Choroid plexus epithelial cell (primary cell): Measurements from ENCODE around the gene ADD3.
"Not testable (repeated sequence)": the region's sequence is repeated elsewhere in the genome, so short reads cannot be mapped to it uniquely, and the experiment has no call there.

Source experiments
- DNase-seq: peaks from one replicate; pipeline ENCODE4 v3.0.0-alpha.2; 2010; ENCODE audit warnings: low read depth
- H3K4me3 ChIP-seq: 2 replicates; pipeline ENCODE4 v1.5.1; 2011; ENCODE audit warnings: low read depth, mild to moderate bottlenecking, control low read depth, low read length, moderate library complexity
- CTCF ChIP-seq: conservative IDR thresholded peaks from 2 replicates; pipeline ENCODE4 v1.5.1; 2011; ENCODE audit warnings: low read depth, mild to moderate bottlenecking, control low read depth, inconsistent platforms, low read length, moderate library complexity

ADD3 gene

GRCh38 chr10:110115784-110116520, 108.2 kb downstream of the ADD3 start:
- no peak for DNase-seq
- H3K4me3 ChIP-seq = no peak overlapping the region
- no peak for TF ChIP-seq CTCF

- H3K4me3 ChIP-seq = no peak overlapping the region
- no peak for DNase-seq
- no peak for TF ChIP-seq CTCF
These were observed 111.3 kb downstream of the ADD3 start for GRCh38 chr10:110118891-110119621.

- H3K4me3 ChIP-seq = no peak overlapping the region
- no peak for DNase-seq
- TF ChIP-seq CTCF = no peak
These were observed 115.8 kb downstream of the ADD3 start for GRCh38 chr10:110123594-110123993.

GRCh38 chr10:110129490-110129889, 121.7 kb downstream of the ADD3 start:
- no peak for DNase-seq
- no peak overlapping the region for H3K4me3 ChIP-seq
- no peak for TF ChIP-seq CTCF

- no peak overlapping the region for H3K4me3 ChIP-seq
- DNase-seq = no peak
- no peak for TF ChIP-seq CTCF
These were observed 127.1 kb downstream of the ADD3 start for GRCh38 chr10:110134917-110135316.

GRCh38 chr10:110135836-110136235, 128.1 kb downstream of the ADD3 start:
- not testable (repeated sequence) for DNase-seq, H3K4me3 ChIP-seq

GRCh38 chr10:110137142-110137545, 129.4 kb downstream of the ADD3 start:
- TF ChIP-seq CTCF = peak; percentile 64
- DNase-seq = peak; percentile 90
- no peak overlapping the region for H3K4me3 ChIP-seq
